Measurements from ENCODE around the gene A4GALT. TPM values are rescaled to one million over a fixed set of nuclear protein-coding genes. Genes with fewer than 3 reads are reported as not detected.
A peak's percentile ranks its signal among the peaks of the same experiment; 100 is the strongest.

The A4GALT gene
- total and polyA plus RNA-seq, 8 donors = 2.7 to 13.2 (median 4.7) TPM

- FAIRE-seq (no peak), DNase-seq (no peak), ATAC-seq (no peak)
- H3K4me1 ChIP-seq = no peaks in the 10 kb centered on the region
- no peak overlapping the region for H3K4me3 ChIP-seq
- intact Hi-C loops (cut with DNase I) = no loop called here
- no peaks in the 10 kb centered on the region for H3K9me3 ChIP-seq
- no peaks in the 10 kb centered on the region for H3K36me3 ChIP-seq
- WGBS, 2 donors = 74% methylated on average over 7 of the region's 7 CpGs
- no peaks in the 10 kb centered on the region for H3K27me3 ChIP-seq
- TF ChIP-seq, protein P1, sequence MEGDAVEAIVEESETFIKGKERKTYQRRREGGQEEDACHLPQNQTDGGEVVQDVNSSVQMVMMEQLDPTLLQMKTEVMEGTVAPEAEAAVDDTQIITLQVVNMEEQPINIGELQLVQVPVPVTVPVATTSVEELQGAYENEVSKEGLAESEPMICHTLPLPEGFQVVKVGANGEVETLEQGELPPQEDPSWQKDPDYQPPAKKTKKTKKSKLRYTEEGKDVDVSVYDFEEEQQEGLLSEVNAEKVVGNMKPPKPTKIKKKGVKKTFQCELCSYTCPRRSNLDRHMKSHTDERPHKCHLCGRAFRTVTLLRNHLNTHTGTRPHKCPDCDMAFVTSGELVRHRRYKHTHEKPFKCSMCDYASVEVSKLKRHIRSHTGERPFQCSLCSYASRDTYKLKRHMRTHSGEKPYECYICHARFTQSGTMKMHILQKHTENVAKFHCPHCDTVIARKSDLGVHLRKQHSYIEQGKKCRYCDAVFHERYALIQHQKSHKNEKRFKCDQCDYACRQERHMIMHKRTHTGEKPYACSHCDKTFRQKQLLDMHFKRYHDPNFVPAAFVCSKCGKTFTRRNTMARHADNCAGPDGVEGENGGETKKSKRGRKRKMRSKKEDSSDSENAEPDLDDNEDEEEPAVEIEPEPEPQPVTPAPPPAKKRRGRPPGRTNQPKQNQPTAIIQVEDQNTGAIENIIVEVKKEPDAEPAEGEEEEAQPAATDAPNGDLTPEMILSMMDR (IDR thresholded peaks at IDR 0.05) = no peak
- H3K27ac ChIP-seq = no peak overlapping the region
Measured at GRCh38 chr22:42654436-42655073, 66.1 kb downstream of the A4GALT start.

DNA sequence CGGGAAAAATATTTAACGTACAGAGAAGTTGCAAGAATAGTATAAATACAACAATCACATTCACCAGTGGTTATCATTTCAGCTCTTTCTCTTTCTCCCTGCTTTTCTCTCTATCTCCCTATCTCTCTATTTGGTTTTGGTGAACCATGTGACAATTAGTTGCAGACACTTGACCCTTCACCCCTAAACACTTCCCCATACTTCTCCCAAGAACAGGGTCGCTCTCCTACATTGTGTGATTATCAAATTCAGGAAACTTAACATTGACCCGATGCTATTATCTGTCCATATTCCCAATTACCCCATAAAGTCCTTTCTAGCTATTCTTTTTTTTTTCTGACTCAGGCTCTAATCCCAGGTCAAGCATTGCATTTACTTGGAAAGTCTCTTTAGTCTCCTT, 66.7 kb downstream of the A4GALT start:
- ATAC-seq = no peak
- no peaks in the 10 kb centered on the region for H3K4me1 ChIP-seq
- H3K27me3 ChIP-seq = no peaks in the 10 kb centered on the region
- DNase-seq = no peak
- H3K9me3 ChIP-seq = no peaks in the 10 kb centered on the region
- H3K4me3 ChIP-seq = no peak overlapping the region
- intact Hi-C loops (cut with DNase I) = no loop called here
- TF ChIP-seq, protein P1 (IDR thresholded peaks at IDR 0.05) = no peak
- H3K36me3 ChIP-seq = no peaks in the 10 kb centered on the region
- H3K27ac ChIP-seq = no peak overlapping the region
- FAIRE-seq = no peak
- 76 to 78% methylated on average over 4 of the region's 4 CpGs for WGBS, 2 donors

GRCh38 chr22:42651134-42651533, 69.5 kb downstream of the A4GALT start:
- no peak for FAIRE-seq
- peaks cover 12 to 24% (median 20%) of the 10 kb centered on the region in 3 donors for H3K4me1 ChIP-seq
- H3K9me3 ChIP-seq = no peaks in the 10 kb centered on the region
- H3K27ac ChIP-seq = no peak overlapping the region
- TF ChIP-seq, protein P1 (IDR thresholded peaks at IDR 0.05) = no peak
- H3K36me3 ChIP-seq = no peaks in the 10 kb centered on the region
- no peak for ATAC-seq
- intact Hi-C loops (cut with DNase I) = no loop called here
- no peak for DNase-seq
- H3K4me3 ChIP-seq = no peak overlapping the region
- 71 to 72% methylated on average over 7 of the region's 7 CpGs for WGBS, 2 donors
- no peaks in the 10 kb centered on the region for H3K27me3 ChIP-seq

DNA sequence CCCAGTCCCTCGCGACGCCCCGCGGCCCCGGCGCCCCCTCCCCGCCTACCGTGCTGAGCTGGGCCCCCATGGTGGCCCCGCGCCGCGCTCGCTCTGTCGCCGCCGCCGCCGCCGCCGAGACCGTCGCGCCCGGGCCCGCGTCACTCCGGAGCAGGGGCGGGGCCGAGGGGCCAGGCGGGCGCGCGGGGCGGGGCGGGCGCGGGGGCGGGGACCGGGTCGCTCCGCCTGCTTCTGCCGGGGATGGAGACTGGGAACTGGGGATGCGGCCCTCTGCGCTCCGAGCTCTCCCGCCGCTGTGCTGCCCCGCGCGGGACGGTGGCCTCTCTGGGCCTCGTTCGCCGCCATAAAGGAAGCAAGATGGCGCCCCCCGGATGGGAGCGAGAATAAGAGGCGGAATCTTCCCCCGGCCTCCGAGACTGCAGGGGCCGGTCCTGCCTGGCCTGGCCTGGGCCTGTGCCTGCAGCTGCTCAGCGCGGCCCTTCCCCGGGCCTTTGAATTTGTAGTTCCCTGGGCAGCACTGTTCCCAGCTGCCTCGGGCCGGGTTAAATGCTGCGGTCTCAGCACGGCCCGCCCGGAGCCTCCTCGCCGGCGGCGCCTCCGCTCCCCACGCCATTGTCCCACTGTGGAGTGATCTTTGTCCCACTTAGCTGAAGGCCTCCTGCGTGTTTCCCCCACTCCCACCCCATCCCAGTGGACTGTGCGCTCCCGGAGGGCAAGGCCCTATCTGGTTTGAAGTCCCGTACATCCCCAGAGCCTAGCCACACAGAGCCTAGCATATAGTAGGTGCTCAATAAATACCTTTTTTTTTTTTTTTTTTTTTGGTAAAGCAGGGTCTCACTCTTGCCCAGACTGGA, 71.2 kb downstream of the A4GALT start, which contains the start of gene CYB5R3:
Gene CYB5R3 (minus strand): TSS at position 147 of the 854 bp plus-strand sequence. CDS start 77 bp downstream, at position 70.
- WGBS, 2 donors = 12 to 19% methylated on average over 39 to 81 of the region's 81 CpGs
- no peaks in the 10 kb centered on the region for H3K36me3 ChIP-seq
- H3K4me1 ChIP-seq = peaks cover 28 to 40% (median 33%) of the 10 kb centered on the region in 3 donors
- DNase-seq (peak; percentile 76 to 90 (median 84)), ATAC-seq (peak; percentile 63 to 81 (median 71)), FAIRE-seq (no peak)
- peak within 1 kb of the TSS; percentile 79 to 91 (median 88) for H3K27ac ChIP-seq
- no peaks in the 10 kb centered on the region for H3K9me3 ChIP-seq
- intact Hi-C loops (cut with DNase I) = no loop called here
- TF ChIP-seq, protein P1 (IDR thresholded peaks at IDR 0.05) = no peak
- no peaks in the 10 kb centered on the region for H3K27me3 ChIP-seq
- peak within 1 kb of the TSS; percentile 69 to 88 (median 82) for H3K4me3 ChIP-seq

Data from pancreas (tissue), 10 donors.